CD8-positive, alpha-beta memory T cell (primary cell): ENCODE results near the gene FMN1. TPM values are rescaled to one million over a fixed set of nuclear protein-coding genes. Genes with fewer than 3 reads are reported as not detected.
A peak's percentile ranks its signal among the peaks of the same experiment; 100 is the strongest.

Source experiments
- CTCF ChIA-PET: fragments of 350-600 bp; sonication (Branson Sonifier 250); formaldehyde crosslinking; loops from one replicate; lab custom pipeline; 2021; ENCODE audit warnings: antibody characterized with exemption; lab: Charles Lee
- POLR2A ChIA-PET: fragments of 350-600 bp; sonication (Branson Sonifier 250); formaldehyde crosslinking; loops from one replicate; lab custom pipeline; 2021; ENCODE audit warnings: antibody characterized with exemption; lab: Charles Lee
- DNase-seq, 5 donors: peaks; one replicate each; pipeline versions ENCODE4 v3.0.0 to v3.0.0-alpha.2; 2020 to 2022; ENCODE audit warnings: mixed read lengths in 1 of 5
- H3K27ac ChIP-seq: one replicate; pipeline ENCODE4 v1.7.0; 2013; ENCODE audit warnings: low read depth, mild to moderate bottlenecking, low read length, moderate library complexity
- H3K27me3 ChIP-seq: 2 replicates; pipeline ENCODE4 v1.7.0; 2013; ENCODE audit warnings: low read length, mild to moderate bottlenecking; ENCODE audit not compliant: insufficient read depth, poor library complexity, severe bottlenecking
- H3K36me3 ChIP-seq: 2 replicates; pipeline ENCODE4 v1.7.0; 2013; ENCODE audit warnings: mild to moderate bottlenecking, low read length, moderate library complexity; ENCODE audit not compliant: insufficient read depth
- H3K4me1 ChIP-seq: 2 replicates; pipeline ENCODE4 v1.7.0; 2013; ENCODE audit warnings: mild to moderate bottlenecking, low read length, moderate library complexity; ENCODE audit not compliant: insufficient read depth
- H3K4me3 ChIP-seq: 2 replicates; pipeline ENCODE4 v1.7.0; 2013; ENCODE audit warnings: mild to moderate bottlenecking, low read length
- H3K9me3 ChIP-seq: 2 replicates; pipeline ENCODE4 v1.7.0; 2013; ENCODE audit warnings: mild to moderate bottlenecking, low read length
- H3K27ac Mint-ChIP-seq, 8 donors: one replicate each; pipeline ENCODE4 v1.8.0; 2020 to 2021; ENCODE audit warnings: mixed read lengths in 8 of 8, mild to moderate bottlenecking in 6 of 8, inconsistent platforms in 3 of 8, moderate library complexity in 3 of 8
- H3K27me3 Mint-ChIP-seq, 2 donors: one replicate each; pipeline ENCODE4 v1.8.0; 2020 to 2021; ENCODE audit warnings: mixed read lengths in 2 of 2, mild to moderate bottlenecking in 1 of 2, moderate library complexity in 1 of 2
- H3K36me3 Mint-ChIP-seq, 3 donors: one replicate each; pipeline ENCODE4 v1.8.0; 2020 to 2021; ENCODE audit warnings: mixed read lengths in 3 of 3, inconsistent platforms in 1 of 3, mild to moderate bottlenecking in 1 of 3
- H3K4me1 Mint-ChIP-seq, 3 donors: one replicate each; pipeline ENCODE4 v1.8.0; 2020 to 2021; ENCODE audit warnings: mixed read lengths in 3 of 3, inconsistent platforms in 1 of 3, mild to moderate bottlenecking in 1 of 3
- H3K4me3 Mint-ChIP-seq, 7 donors: one replicate each; pipeline ENCODE4 v1.8.0; 2020 to 2021; ENCODE audit warnings: mixed read lengths in 7 of 7, mild to moderate bottlenecking in 6 of 7, moderate library complexity in 4 of 7, inconsistent platforms in 2 of 7
- H3K9me3 Mint-ChIP-seq, 5 donors: one replicate each; pipeline ENCODE4 v1.8.0; 2020 to 2022; ENCODE audit warnings: mixed read lengths in 5 of 5, mild to moderate bottlenecking in 3 of 5, moderate library complexity in 2 of 5, inconsistent platforms in 1 of 5
- polyA plus RNA-seq: library from polyadenylated mRNA; unstranded; fragments of 300-500 nt; fragmentation: Illumina TruSeq; gene quantifications from one replicate; pipeline ENCODE4 v1.2.3, GENCODE V29; 2021
- total RNA-seq, 2 experiments: library from RNA; stranded (reverse); gene quantifications; one replicate each; pipeline ENCODE4 v1.2.3, GENCODE V29; 2021

FMN1 gene
- total and polyA plus RNA-seq, 3 experiments from 2014 or later: 0.09 to 0.24 (median 0.11) TPM

DNA sequence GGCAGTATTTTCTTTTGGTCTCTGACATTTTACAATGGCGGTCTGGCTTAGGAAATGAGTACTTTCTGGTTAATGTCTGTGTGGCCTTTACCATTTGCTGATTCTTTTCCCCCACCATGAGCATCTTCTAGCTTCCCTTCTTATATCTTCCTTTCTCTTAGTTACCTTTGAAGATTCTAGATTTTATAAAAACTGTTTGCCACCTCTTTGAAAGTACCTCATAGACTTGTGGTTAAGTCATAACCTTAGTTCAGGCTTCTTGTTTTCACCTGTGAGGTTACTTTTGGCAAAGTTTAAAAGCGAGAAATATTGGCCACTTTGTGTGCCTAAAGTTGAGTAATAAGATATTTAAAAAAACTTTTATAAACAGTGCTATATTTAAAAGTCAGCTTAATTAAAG, 147.4 kb downstream of the FMN1 start:
- Histone ChIP-seq H3K4me1 (peaks cover 7% of the 10 kb centered on the region), H3K27ac (no peak overlapping the region), H3K9me3 (no peaks in the 10 kb centered on the region), H3K27me3 (no peaks in the 10 kb centered on the region), H3K36me3 (no peaks in the 10 kb centered on the region), H3K4me3 (no peak overlapping the region)
- ChIA-PET POLR2A (no interaction called here), CTCF (no interaction called here)
- no peak overlapping the region for H3K4me3 Mint-ChIP-seq
- no peaks in the 10 kb centered on the region for H3K27me3 Mint-ChIP-seq
- peaks cover 0 to 7% (median 0%) of the 10 kb centered on the region in 3 donors for H3K36me3 Mint-ChIP-seq
- DNase-seq: peak in 1 of 5 donors; percentile 62
- peaks cover 0 to 29% (median 0%) of the 10 kb centered on the region in 3 donors for H3K4me1 Mint-ChIP-seq
- peaks cover 3 to 6% (median 6%) of the 10 kb centered on the region in 5 donors for H3K9me3 Mint-ChIP-seq
- no peak overlapping the region for H3K27ac Mint-ChIP-seq

DNA sequence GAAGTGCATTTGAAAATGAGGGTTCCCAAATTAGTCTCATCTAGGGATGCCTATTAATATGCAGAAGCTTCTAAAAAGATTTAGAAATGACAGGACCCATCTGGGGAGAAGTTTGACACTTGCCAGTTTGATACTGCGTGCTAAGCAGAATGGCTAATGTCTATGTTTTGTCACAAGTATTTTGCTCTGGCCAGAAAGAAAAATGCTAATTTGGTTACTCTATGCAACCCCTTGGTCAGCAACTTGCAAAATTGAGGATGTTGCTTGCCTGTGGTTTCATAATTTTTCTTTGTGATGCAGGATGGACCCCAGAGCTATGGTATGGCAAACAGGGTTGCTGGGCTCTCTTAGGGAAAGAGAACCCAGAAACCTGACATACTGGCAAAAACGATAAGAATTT, 148.2 kb downstream of the FMN1 start:
- H3K27me3 ChIP-seq: no peaks in the 10 kb centered on the region
- Mint-ChIP-seq H3K9me3 (peaks cover 3 to 6% (median 5%) of the 10 kb centered on the region in 5 donors), H3K27me3 (no peaks in the 10 kb centered on the region), H3K27ac (no peak overlapping the region), H3K4me3 (no peak overlapping the region), H3K36me3 (peaks cover 0 to 7% (median 0%) of the 10 kb centered on the region in 3 donors), H3K4me1 (peaks cover 0 to 29% (median 0%) of the 10 kb centered on the region in 3 donors)
- ChIA-PET POLR2A (no interaction called here), CTCF (no interaction called here)
- H3K9me3 ChIP-seq: no peaks in the 10 kb centered on the region
- no peaks in the 10 kb centered on the region for H3K36me3 ChIP-seq
- no peak overlapping the region for H3K27ac ChIP-seq
- no peak overlapping the region for H3K4me3 ChIP-seq
- no peak for DNase-seq
- peaks cover 7% of the 10 kb centered on the region for H3K4me1 ChIP-seq

DNA sequence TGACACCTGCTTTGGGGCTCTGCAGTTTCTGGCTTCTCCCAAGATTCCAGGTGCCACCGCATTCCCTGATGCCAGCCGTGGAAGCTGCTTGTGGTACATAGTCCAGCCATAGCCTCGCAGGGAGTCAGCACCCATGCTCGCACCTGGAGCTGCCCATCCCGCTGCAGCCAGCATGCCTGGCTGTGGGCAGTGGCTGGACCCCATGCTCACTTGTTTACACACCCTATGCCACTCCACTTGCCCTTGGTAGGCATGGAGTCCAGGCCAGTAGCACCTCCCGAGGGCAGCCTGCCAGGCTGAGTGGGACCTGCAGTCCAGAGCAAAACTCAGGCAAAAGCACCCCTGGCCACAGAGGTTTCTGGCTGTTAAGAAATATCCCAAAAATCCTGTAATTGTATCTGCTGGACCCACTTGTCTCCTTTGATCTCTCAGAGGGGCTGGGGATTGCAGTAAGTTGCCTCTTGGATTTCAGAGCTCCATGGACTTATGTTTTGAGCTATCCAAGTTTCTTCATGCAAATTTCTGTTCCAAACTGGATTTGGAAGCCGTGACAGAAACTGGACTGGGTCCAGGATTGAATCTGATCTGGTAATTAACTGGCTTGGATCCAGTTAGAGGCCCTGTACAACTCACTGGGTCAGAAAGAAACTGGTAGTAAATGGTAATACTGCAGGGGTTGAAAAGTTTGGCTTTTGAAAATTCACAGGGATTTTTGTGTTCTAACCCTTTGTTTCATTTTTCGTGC, 149.3 kb downstream of the FMN1 start:
- H3K4me1 ChIP-seq: peaks cover 7% of the 10 kb centered on the region
- no peak overlapping the region for H3K4me3 ChIP-seq
- Mint-ChIP-seq H3K27ac (no peak overlapping the region), H3K4me1 (peaks cover 0 to 29% (median 0%) of the 10 kb centered on the region in 3 donors), H3K27me3 (no peaks in the 10 kb centered on the region), H3K36me3 (peaks cover 0 to 7% (median 0%) of the 10 kb centered on the region in 3 donors), H3K4me3 (no peak overlapping the region), H3K9me3 (peaks cover 3 to 6% (median 5%) of the 10 kb centered on the region in 5 donors)
- H3K27ac ChIP-seq: no peak overlapping the region
- no peaks in the 10 kb centered on the region for H3K27me3 ChIP-seq
- ChIA-PET CTCF (no interaction called here), POLR2A (no interaction called here)
- H3K36me3 ChIP-seq: no peaks in the 10 kb centered on the region
- DNase-seq: no peak
- no peaks in the 10 kb centered on the region for H3K9me3 ChIP-seq

DNA sequence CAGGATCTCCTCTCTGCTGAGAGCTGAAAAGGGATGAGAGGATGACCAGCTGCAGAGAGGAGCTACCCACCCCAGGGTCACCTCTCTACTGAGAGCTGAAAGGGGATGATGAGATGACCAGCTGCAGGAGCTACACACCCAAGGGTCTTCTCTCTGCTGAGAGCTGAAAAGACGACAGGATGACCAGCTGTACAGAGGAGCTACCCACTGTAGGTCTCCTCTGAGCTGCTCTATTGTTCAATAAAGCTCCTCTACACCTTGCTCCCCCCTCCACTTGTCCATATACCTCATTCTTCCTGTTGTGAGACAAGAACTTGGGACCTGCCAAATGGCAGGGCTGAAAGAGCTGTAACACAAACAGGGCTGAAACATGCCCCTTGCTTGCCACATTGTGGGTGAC, 149.9 kb downstream of the FMN1 start:
- ChIA-PET POLR2A (no interaction called here), CTCF (no interaction called here)
- Histone ChIP-seq H3K36me3 (no peaks in the 10 kb centered on the region), H3K4me3 (no peak overlapping the region), H3K27me3 (no peaks in the 10 kb centered on the region), H3K9me3 (no peaks in the 10 kb centered on the region), H3K4me1 (peaks cover 7% of the 10 kb centered on the region), H3K27ac (no peak overlapping the region)
- no peaks in the 10 kb centered on the region for H3K27me3 Mint-ChIP-seq
- no peak overlapping the region for H3K27ac Mint-ChIP-seq
- DNase-seq: no peak
- H3K9me3 Mint-ChIP-seq: peaks cover 3 to 6% (median 4%) of the 10 kb centered on the region in 5 donors
- no peak overlapping the region for H3K4me3 Mint-ChIP-seq
- H3K36me3 Mint-ChIP-seq: peaks cover 0 to 6% (median 0%) of the 10 kb centered on the region in 3 donors
- H3K4me1 Mint-ChIP-seq: peaks cover 0 to 29% (median 0%) of the 10 kb centered on the region in 3 donors

DNA sequence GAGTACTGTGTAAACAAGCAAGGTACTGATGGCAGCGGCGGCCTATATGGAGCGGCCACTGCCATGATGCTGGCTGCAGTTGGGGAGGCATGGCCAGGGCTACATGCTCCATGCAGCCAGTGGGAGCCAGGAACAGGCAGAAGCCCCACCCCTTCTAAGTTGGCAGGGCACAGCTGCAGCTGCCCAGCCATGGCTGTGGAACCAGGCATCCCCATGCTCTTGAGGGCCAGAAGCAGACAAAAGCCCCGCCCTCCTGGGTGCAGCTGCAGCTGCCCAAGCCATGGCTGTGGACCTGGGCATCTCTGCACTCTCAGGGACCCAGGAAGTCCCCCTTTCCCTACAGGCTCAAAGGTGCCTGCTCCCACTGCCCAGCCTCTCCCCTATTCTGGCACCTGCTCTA, 150.9 kb downstream of the FMN1 start:
- Mint-ChIP-seq H3K4me1 (peaks cover 0 to 28% (median 0%) of the 10 kb centered on the region in 3 donors), H3K27ac (no peak overlapping the region), H3K36me3 (peaks cover 0 to 5% (median 0%) of the 10 kb centered on the region in 3 donors), H3K27me3 (no peaks in the 10 kb centered on the region), H3K4me3 (no peak overlapping the region), H3K9me3 (peaks cover under 1 to 6% (median 3%) of the 10 kb centered on the region in 5 donors)
- H3K27me3 ChIP-seq: no peaks in the 10 kb centered on the region
- POLR2A ChIA-PET: no interaction called here
- DNase-seq: no peak
- no peaks in the 10 kb centered on the region for H3K36me3 ChIP-seq
- no peaks in the 10 kb centered on the region for H3K9me3 ChIP-seq
- CTCF ChIA-PET: no interaction called here
- no peak overlapping the region for H3K4me3 ChIP-seq
- no peak overlapping the region for H3K27ac ChIP-seq
- peaks cover 7% of the 10 kb centered on the region for H3K4me1 ChIP-seq

DNA sequence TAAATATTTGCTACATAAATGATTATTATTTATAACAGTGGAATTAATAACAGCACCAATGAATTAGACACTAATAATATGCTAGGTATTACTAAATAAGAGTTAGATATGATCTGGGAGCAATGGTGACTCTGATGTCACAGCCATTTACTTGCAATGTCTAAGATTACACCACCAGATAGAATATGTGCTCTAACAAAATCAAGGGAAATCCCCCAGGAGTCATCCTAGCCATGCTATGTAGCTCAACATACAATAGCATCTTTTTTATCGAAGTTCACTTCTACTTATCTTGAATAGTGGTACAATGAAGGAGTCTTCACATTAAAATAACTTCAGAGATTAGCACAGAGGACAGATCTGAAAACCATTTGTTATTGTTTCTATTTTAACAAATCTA, 154.0 kb downstream of the FMN1 start:
- no peaks in the 10 kb centered on the region for H3K27me3 ChIP-seq
- peaks cover 0 to 12% (median 0%) of the 10 kb centered on the region in 3 donors for H3K4me1 Mint-ChIP-seq
- ChIA-PET CTCF (no interaction called here), POLR2A (no interaction called here)
- no peaks in the 10 kb centered on the region for H3K9me3 ChIP-seq
- no peak overlapping the region for H3K27ac Mint-ChIP-seq
- no peak overlapping the region for H3K4me3 Mint-ChIP-seq
- H3K27ac ChIP-seq: no peak overlapping the region
- no peaks in the 10 kb centered on the region for H3K4me1 ChIP-seq
- no peaks in the 10 kb centered on the region for H3K36me3 ChIP-seq
- H3K36me3 Mint-ChIP-seq: peaks cover 0 to 3% (median 0%) of the 10 kb centered on the region in 3 donors
- peaks cover 0 to 6% (median 0%) of the 10 kb centered on the region in 5 donors for H3K9me3 Mint-ChIP-seq
- no peak overlapping the region for H3K4me3 ChIP-seq
- no peaks in the 10 kb centered on the region for H3K27me3 Mint-ChIP-seq
- DNase-seq: no peak

DNA sequence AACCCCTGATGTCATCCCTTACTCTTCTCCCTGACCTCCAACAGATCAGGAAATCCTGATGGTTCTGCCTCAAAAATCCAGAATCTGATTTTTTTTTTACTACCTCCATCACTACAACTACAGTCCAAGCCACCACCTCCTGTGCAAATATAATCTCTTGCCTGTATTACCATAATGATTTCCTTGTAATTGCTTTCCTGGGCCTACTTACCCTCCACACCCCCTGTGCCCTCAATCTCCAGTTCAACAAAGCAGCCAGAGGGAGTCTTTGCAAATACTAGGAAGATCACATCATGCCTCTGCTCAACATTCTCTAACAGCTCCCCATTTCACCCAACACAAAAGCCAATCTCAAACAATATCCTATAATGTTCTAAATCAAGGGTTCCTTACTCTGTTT, 159.9 kb downstream of the FMN1 start:
- CTCF ChIA-PET: no interaction called here
- no peak overlapping the region for H3K4me3 Mint-ChIP-seq

DNA sequence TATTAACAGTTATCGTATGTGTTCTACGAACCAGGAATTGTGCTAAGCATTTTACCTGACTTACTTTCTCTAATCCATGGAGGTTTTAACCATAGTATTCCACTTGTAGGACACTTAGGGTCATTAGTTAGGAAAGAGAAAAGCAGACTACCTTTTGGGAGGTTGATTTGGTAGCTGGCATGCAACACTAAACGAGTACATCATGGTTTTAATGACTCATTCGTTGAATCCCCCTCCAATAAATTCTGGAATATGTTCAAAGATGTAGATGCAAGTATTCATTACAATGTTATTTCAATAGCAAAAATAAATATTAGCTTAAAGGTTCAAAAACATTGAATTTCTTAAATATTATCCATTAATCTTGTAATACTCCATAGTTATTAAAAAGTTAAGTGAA, 162.5 kb downstream of the FMN1 start:
- no peaks in the 10 kb centered on the region for H3K9me3 Mint-ChIP-seq
- Histone ChIP-seq H3K9me3 (no peaks in the 10 kb centered on the region), H3K27ac (no peak overlapping the region), H3K4me1 (no peaks in the 10 kb centered on the region), H3K27me3 (no peaks in the 10 kb centered on the region), H3K4me3 (no peak overlapping the region), H3K36me3 (no peaks in the 10 kb centered on the region)
- no peaks in the 10 kb centered on the region for H3K36me3 Mint-ChIP-seq
- H3K4me3 Mint-ChIP-seq: no peak overlapping the region
- DNase-seq: no peak
- CTCF ChIA-PET: no interaction called here
- POLR2A ChIA-PET: no interaction called here
- H3K27me3 Mint-ChIP-seq: peaks cover 0 to 4% of the 10 kb centered on the region in 2 donors
- H3K4me1 Mint-ChIP-seq: peaks cover 0 to 41% (median 0%) of the 10 kb centered on the region in 3 donors
- no peak overlapping the region for H3K27ac Mint-ChIP-seq

More for the DNA sequence above, 159.9 kb downstream of the FMN1 start:
- no peaks in the 10 kb centered on the region for H3K9me3 ChIP-seq
- no peaks in the 10 kb centered on the region for H3K36me3 ChIP-seq
- H3K9me3 Mint-ChIP-seq: no peaks in the 10 kb centered on the region
- no peaks in the 10 kb centered on the region for H3K27me3 ChIP-seq
- H3K27ac Mint-ChIP-seq: no peak overlapping the region
- H3K36me3 Mint-ChIP-seq: no peaks in the 10 kb centered on the region
- peaks cover 0 to 2% of the 10 kb centered on the region in 2 donors for H3K27me3 Mint-ChIP-seq
- no peak overlapping the region for H3K27ac ChIP-seq
- POLR2A ChIA-PET: no interaction called here
- no peak for DNase-seq
- H3K4me1 ChIP-seq: no peaks in the 10 kb centered on the region
- H3K4me3 ChIP-seq: no peak overlapping the region
- peaks cover 0 to 21% (median 0%) of the 10 kb centered on the region in 3 donors for H3K4me1 Mint-ChIP-seq
